ENCODE results near the gene RAB3D.
"Not testable (repeated sequence)": the region's sequence is repeated elsewhere in the genome, so short reads cannot be mapped to it uniquely, and the experiment has no call there.

Gene RAB3D

GRCh38 chr19:11365557-11366117 lies 26.2 kb upstream of the RAB3D start:
- DNase-seq = no peak

GRCh38 chr19:11364935-11365334 lies 25.5 kb upstream of the RAB3D start:
- no peak for DNase-seq

DNA sequence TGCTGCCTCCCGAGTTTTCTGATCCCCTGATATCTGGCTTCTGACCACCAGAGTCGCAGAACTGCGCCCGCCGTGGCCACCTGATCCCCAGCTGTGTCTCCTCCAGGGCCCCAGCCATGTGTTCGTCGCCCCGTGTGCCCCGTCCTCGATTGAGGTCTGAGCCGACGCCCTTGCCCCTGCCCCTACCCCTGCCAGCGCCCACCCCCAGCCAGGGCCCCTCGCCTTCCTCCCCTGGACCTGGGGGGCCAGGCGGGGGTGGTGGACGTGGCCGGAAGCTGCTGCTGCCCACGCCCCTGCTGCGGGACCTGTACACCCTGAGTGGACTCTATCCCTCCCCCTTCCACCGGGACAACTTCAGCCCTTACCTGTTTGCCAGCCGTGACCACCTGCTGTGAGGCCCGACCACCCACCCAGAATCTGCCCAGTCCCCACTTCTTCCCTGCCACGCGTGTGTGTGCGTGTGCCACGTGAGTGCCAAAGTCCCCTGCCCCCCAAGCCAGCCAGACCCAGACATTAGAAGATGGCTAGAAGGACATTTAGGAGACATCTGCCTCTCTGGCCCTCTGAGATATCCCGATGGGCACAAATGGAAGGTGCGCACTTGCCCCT lies 24.9 kb upstream of the RAB3D start:
- DNase-seq = no peak

DNA sequence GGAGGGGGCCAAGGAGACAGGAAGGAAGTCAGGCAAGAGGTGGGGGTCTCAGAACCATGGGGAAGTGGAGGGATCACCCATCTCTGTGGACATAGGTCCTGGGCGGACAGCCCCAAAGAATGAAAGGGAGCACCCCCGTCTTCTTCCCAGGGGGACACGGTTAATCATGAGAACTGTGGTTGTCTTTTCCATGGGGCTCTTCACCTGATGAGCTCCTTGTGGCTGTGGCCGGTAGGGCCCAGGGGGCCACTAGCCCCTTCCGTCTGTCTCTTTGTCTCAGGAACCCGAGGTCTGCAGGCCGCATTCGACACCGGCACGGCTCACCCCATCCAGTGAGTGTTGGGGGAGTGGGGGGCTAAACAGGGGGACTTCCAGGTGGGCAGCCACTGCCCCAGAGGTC lies 24.4 kb upstream of the RAB3D start:
- no peak for DNase-seq

GRCh38 chr19:11361771-11362731 lies 22.6 kb upstream of the RAB3D start:
- DNase-seq = no peak

DNA sequence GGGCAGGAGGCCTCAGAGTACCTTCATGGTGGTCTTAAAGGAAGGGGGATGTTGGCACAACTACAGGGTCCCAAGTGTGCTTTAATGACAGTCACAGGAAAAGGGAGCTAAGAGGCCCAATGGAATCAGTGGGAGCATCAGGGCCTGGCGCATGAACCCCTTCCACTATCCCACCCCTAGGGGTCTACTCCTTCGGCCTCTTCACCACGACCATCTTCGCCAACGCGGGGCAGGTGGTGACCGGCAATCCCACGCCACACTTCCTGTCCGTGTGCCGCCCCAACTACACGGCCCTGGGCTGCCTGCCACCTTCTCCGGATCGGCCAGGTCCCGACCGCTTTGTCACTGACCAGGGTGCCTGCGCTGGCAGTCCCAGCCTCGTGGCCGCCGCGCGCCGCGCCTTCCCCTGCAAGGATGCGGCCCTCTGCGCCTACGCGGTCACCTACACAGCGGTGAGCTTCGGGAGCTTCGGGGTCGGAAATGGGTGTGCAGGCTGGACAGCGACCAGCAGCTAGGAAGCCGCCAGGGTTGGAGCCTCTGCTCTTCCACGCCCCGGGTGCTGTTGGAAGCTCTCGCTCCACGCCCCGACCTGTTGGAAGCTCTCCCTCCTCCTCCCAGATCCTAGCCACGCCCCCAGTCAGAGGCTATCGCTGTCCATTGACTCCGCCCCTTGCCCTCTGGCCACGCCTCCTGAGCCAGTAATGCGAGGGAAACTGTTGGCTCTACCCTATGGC lies 21.7 kb upstream of the RAB3D start:
- no peak for DNase-seq

- no peak for DNase-seq
These were observed 20.0 kb upstream of the RAB3D start for GRCh38 chr19:11359421-11359820.

- DNase-seq = no peak
These were observed 17.5 kb upstream of the RAB3D start for GRCh38 chr19:11356676-11357550.

DNA sequence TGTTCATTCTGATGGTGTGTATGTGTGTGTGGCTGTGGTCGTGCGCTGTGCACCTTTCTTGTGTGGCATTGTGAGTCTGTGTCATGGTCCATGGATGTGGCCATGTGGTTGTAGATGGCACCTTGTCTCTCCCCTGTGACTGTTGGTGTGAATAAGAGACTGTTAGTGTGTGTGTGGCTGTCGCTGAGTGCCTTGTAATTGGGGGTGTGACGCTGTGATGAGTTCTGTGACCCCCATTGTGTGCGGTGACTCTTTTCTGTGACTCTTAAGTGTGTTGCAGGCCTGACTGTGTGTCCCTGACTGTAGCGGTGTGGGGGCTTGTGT lies 16.6 kb upstream of the RAB3D start:
- DNase-seq = no peak

GRCh38 chr19:11355160-11356073 lies 16.0 kb upstream of the RAB3D start, which contains the start of gene PLPPR2:
TSS of gene PLPPR2 (plus strand) at chr19:11355432. CDS start at chr19:11357674, 2,242 bp downstream.
- DNase-seq = peak; percentile 78 to 81

DNA sequence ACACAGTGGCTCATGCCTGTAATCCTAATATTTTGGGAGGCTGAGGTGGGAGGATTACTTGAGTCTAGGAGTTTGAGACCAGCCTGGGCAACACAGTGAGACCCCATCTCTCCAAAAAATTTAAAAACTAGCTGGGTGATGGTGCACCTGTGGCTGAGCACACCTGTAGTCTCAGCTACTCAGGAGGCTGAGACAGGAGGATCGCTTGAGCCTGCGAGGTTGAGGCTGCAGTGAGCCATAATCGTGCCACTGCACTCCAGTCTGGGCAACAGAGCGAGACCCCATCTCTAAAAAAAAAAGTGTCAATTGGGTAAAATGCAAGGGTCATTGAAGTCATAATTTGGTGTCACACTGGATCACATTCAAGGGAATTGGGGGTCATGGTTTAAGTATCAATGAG lies 14.6 kb upstream of the RAB3D start:
- DNase-seq = not testable (repeated sequence)

- DNase-seq = no peak
These were observed 9.7 kb upstream of the RAB3D start for GRCh38 chr19:11349171-11349570.

DNA sequence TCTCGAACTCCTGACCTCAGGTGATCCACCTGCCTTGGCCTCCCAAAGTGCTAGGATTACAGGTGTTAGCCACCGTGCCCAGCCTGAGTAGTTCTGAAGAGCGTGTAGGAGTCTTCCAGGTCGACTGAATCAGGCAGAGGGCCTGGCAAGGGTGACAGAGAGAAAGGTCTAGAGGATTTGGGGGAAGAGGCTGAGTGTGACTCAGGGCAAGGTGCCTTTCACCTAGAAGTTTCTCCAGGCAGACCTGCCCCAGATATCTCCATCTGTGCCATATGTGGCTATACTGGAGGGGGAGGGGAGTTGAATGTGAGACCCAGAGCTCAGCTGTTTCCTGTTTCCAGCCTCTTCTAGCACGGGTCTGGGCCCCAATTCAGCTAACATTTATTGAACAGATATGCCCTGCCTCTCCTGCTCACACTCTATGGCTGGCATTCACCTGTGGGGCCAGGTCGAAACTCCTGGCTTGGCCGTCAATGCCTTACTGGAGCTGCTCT lies 8.1 kb upstream of the RAB3D start:
- DNase-seq = no peak

- peak; percentile 98 to 99 for DNase-seq
These were observed 6.9 kb upstream of the RAB3D start, which contains the start of the genes CCDC159 and TMEM205 for GRCh38 chr19:11346104-11346940. TSS of gene CCDC159 (plus strand) at chr19:11346519. CDS start at chr19:11346607, 88 bp downstream. TSS of gene TMEM205 (minus strand) at chr19:11346268. CDS start at chr19:11345619, 649 bp downstream.

DNA sequence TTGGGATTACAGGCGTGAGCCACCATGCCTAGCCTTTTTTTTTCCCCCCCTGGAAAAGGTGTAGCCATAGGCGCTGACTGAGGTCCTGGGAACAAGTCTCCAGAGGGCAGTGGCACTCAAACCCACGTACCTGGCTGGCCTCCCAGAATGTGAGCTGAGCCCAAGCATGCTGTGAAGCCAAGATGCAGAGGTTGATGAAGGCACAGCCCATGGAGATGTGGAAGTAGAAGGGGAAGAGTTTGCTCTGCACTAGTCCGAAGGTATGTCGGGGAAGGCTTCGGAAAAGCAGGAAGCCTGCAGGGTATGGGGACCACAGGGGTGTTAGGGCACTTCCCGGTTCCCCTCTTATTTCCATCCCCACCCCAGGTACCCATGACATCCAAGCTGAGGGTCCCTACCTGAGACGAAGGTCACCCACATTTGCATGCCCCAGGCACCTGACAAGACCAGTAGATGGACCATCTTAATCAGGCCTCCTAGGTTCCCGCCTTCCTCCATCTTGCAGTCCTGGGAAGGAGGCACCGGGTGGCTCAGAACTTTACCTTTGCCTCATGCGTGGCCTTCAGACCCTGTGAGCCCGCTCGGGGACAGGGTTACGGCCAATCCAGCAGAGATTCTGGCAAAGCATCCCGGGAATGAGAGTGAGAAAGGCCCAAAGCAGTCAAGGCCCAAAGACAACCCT lies 5.8 kb upstream of the RAB3D start:
- DNase-seq = no peak

GRCh38 chr19:11342429-11342828 lies 3.0 kb upstream of the RAB3D start:
- DNase-seq = no peak

DNA sequence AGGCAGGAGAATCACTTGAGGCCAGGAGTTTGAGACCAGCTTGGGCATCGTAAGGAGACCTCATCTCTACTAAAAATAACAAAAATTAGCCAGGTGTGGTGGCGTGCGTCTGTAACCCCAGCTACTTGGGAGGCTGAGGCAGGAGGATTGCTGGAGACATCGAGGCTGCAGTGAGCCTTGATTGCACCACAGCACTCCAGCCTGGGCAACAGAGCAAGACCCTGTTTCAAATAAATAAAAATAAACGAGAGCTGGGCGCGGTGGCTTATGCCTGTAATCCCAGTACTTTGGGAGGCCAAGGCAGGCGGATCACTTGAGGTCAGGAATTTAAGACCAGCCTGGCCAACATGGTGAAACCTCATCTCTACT lies 626 bp upstream of the RAB3D start:
- DNase-seq = not testable (repeated sequence)

GRCh38 chr19:11338569-11339253 lies 746 bp downstream of the RAB3D start:
- no peak for DNase-seq

DNA sequence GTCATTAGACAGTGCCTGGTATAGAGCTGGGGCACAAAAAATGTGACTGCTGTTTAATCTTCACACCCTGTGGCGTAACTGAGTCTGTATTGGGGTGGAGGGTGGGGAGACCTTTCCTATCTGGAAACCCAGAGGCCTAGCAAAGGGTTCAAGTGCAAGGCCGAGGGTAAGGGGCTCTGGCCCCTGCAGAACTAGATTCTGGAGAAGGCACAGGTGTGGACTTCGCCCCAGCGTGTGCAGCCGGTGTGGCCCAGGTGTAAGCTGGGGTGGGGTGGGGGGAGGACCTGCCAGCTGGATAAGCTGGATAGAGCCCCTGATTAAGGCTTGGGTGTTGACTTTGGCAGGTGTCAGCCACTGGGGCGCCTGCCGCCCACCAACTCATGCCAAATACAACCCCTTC lies 1.3 kb downstream of the RAB3D start:
- DNase-seq = no peak
